PC-3 (cell line): Measurements from ENCODE around the gene C19orf12.

Source experiments
- EZH2 ChIP-seq: fragments of 300-600 bp; sonication (generic); IDR thresholded peaks from one replicate; pipeline ENCODE4 v1.6.1; 2017; ENCODE audit warnings: antibody characterized with exemption, mild to moderate bottlenecking, low read length; ENCODE audit not compliant: unreplicated experiment
- EZH2phosphoT487 ChIP-seq: fragments of 300-600 bp; sonication (generic); IDR thresholded peaks from 2 replicates; pipeline ENCODE4 v1.6.1; 2018; ENCODE audit warnings: mild to moderate bottlenecking, antibody characterized with exemption, low read length, borderline replicate concordance
- TF ChIP-seq, protein P1 (sequence below): fragments of 300-600 bp; sonication (generic); conservative IDR thresholded peaks from 2 replicates; pipeline ENCODE4 v1.5.1; 2017; ENCODE audit warnings: antibody characterized with exemption, low read depth, mild to moderate bottlenecking, low read length

DNA sequence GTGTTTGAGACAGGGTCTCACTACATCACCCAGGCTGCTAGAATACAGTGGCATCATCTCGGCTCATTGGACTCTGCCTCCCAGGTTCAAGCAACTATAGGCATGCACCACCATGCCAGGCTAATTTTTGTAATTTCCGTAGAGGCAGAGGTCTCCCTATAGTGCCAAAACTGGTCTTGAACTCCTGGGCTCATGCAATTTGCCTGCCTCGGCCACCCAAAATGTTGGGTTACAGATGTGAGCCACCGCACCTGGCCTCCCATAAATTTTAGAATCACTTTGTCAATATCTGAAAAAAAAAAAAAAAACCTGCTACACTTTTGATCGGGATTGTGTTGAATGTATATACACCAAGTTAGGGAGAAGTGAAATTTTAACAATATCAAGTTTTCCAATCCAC lies 61.7 kb downstream of the C19orf12 start:
- TF ChIP-seq, protein P1, sequence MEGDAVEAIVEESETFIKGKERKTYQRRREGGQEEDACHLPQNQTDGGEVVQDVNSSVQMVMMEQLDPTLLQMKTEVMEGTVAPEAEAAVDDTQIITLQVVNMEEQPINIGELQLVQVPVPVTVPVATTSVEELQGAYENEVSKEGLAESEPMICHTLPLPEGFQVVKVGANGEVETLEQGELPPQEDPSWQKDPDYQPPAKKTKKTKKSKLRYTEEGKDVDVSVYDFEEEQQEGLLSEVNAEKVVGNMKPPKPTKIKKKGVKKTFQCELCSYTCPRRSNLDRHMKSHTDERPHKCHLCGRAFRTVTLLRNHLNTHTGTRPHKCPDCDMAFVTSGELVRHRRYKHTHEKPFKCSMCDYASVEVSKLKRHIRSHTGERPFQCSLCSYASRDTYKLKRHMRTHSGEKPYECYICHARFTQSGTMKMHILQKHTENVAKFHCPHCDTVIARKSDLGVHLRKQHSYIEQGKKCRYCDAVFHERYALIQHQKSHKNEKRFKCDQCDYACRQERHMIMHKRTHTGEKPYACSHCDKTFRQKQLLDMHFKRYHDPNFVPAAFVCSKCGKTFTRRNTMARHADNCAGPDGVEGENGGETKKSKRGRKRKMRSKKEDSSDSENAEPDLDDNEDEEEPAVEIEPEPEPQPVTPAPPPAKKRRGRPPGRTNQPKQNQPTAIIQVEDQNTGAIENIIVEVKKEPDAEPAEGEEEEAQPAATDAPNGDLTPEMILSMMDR, result no peak
- TF ChIP-seq EZH2phosphoT487 (no peak), EZH2 (no peak)
